Stimulated activated naive CD4-positive, alpha-beta T cell (primary cell): ENCODE measurements around the gene ATG4C.
"Not testable (repeated sequence)": the region's sequence is repeated elsewhere in the genome, so short reads cannot be mapped to it uniquely, and the experiment has no call there.

Experiments
- DNase-seq, 6 experiments: peaks; one replicate each; lab custom pipeline; 2025; lab: John Stamatoyannopoulos, UW

Gene ATG4C

DNA sequence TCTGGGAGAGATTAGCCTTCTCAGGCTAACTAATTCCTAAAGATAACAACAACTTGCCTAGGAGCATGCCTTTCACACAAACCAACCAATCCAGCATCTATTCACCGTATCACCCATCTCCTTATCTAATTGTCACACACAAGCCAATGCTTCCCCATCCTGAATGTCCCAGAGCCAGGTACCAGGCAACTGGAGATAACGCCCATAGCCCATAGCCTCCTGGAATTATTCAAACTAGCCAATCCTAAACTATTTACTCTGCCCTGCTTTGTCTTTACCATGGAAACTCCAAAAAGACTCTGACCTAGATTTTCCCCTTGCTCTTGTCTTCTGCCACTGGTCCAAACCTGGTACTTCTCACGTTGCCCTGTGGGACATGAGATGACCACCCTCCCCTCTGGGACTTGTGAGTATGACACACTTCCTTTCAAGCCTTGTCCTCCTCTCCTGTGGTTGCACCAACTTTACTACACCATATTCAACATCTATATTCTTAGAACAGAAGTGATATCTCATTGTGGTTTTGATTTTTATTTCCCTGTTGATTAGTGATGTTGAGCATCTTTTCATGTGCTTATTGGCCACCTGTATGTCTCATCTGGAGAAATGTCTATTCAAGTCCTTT is 8.8 kb upstream of the ATG4C start:
- no peak for DNase-seq

DNA sequence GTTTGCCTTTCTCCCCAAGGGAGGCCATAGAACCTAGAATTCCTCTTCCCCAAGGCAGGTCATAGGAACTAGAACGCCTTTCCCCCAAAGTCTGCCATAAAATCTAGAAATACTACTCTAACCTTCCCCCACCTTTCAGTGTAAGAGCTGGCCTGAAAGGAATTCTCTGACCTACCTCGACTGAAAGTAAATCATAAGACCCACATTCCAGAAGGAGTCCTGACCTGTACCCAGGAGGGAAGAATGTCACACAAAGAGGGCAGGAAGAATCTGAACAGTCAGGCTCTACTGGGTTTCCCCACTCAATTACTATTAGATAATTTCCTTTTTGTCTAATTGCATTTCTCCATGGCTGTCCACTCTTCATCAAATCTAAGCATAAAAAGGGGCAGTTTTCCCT is 5.7 kb upstream of the ATG4C start:
- no peak for DNase-seq

GRCh38 chr1:62781841-62782543 is 1.9 kb upstream of the ATG4C start:
- DNase-seq: no peak

DNA sequence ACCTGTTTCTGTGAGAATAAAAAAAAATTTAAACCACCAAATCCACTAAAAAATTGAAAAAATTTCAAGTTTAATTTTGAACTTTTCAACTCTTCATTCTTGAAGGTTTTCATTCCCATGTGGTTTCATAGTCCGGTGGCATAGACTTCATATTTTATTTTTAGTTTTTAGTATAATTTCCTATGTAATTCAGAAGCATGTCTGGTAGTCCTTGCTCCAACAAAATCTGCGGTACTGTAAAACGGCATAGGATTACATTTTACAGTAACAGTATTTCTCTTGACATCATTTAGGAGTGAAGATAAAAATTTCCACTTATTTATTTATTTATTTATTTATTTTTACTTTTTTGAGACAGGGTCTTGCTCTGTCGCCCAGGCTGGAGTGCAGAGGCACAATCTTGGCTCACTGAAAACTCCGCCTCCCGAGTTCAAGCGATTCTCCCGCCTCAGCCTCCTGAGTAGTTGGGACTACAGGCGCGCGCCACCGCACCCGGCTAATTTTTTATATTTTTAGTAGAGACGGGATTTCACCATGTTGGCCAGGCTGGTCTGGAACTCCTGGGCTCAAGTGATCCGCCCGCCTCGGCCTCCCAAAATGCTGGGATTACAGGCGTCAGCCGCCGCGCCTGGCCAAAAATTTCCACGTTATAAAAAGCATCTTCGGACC is 1.3 kb upstream of the ATG4C start:
- not testable (repeated sequence) for DNase-seq

DNA sequence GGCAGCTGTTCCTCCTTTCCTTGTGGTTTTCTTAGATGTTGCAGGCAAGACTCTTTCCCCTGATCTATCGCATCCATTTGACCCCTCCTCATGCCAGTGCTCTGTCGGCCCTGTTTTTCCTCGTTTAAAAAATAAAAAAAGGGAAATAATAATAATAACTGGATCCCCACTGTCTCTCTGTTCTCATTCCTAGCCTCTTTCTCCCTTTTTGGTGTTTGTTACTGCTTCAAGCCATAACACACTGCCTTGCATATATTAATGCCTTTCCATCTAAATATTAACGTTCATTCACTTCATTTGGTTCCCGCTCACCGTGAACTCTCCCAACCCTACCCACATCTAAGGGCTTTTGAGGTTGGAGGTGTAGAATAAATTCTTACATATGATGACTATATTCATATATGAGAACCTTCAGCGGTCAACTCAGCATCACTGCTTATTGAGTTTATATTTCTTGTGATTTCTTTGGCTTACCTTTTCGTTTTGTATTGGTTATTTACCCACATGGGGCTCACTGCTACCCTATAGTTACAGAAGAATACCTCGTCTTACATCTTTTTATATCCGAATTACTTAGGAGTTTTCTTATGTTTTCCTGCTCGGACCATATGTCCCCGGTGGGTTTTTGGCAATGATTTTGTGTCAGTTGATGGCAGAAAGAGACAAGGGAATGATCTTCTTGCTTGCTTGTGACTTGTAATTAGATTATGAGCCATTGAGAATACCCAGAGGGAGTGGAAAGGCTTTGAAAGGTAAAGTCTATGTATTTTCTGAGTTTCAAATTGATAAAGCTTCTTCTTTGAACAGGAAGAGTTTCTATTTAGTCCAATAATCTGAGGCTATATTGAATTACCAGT is 805 bp downstream of the ATG4C start:
- peak in 1 of 6 experiments; percentile 51 for DNase-seq

GRCh38 chr1:62790716-62791115 is 6.8 kb downstream of the ATG4C start:
- DNase-seq: no peak

DNA sequence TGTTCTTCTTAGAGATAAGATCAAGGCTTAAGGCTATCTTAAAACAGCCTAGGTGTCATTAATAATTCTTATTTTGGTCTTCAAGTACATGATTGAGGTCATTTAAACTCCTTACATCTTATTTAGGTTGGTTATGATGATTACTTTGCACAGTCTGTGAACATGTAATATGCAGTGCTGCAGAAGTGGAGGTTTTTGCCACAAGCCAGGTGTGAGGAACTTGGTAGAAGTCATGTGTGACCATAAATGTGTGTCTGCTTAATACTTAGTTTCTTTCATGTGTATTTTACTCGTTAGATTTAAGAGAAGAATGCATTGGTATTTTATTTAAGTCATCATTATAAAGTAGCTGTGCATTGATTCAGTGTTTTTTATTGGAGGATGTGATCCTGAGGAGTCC is 10.1 kb downstream of the ATG4C start:
- DNase-seq: no peak

GRCh38 chr1:62796221-62796620 is 12.3 kb downstream of the ATG4C start:
- no peak for DNase-seq

- no peak for DNase-seq
Observed at GRCh38 chr1:62799688-62800087, 15.8 kb downstream of the ATG4C start.

GRCh38 chr1:62800281-62800680 is 16.3 kb downstream of the ATG4C start:
- DNase-seq: no peak

GRCh38 chr1:62800825-62801306 is 16.9 kb downstream of the ATG4C start:
- no peak for DNase-seq

DNA sequence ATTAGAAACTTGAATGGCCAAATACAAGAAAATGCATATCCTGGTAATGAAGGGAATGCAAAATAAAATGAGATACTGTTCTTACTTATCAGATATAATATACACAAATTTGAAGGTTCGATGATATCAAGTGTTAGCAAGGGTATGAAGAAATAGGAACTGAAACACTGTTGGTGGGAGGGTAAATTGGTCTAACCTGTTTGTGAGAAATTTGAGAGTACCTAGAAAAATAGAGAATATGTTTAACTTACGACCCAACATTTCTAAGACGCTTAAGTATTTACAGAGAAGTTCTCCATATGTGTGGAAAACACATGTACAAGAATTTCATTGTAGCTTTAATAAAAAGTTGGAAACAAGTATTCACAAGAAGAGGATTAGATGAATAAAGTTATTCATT is 25.9 kb downstream of the ATG4C start:
- no peak for DNase-seq

GRCh38 chr1:62810420-62811274 is 26.7 kb downstream of the ATG4C start:
- DNase-seq: no peak

DNA sequence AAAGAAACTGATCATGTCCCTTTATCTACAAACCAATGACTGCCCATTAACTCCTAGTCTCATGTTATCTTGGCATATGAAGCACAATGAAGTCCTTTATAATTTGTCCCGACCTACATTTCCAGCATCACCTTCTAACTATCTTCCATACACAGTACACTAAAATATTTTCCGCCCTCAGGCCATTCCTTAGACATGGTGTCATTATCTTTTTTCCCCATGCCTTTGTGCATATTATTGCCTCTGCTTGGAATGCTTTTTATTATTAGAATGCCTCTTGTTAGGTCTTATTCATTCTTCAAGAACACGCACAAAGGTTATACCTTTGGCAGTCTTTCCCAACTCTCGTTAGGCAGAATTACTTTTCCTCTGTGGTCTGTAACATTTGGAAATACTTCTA is 39.6 kb downstream of the ATG4C start:
- DNase-seq: no peak

- no peak for DNase-seq
Observed at GRCh38 chr1:62826901-62827300, 43.0 kb downstream of the ATG4C start.

DNA sequence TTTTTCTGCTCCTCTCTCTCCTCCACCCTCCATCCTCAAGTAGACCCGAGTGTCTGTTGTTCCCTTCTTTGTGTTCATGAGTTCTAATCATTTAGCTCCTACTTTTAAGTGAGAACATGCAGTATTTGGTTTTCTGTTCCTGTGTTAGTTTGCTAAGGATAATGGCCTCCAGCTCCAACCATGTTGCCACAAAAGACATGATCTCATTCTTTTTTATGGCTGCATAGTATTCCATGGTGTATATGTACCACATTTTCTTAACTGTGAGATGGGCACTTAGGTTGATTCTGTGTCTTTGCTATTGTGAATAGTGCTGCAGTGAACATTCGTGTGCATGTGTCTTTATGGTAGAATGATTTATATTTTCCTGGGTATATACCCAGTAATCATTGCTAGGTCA is 43.9 kb downstream of the ATG4C start:
- not testable (repeated sequence) for DNase-seq

DNA sequence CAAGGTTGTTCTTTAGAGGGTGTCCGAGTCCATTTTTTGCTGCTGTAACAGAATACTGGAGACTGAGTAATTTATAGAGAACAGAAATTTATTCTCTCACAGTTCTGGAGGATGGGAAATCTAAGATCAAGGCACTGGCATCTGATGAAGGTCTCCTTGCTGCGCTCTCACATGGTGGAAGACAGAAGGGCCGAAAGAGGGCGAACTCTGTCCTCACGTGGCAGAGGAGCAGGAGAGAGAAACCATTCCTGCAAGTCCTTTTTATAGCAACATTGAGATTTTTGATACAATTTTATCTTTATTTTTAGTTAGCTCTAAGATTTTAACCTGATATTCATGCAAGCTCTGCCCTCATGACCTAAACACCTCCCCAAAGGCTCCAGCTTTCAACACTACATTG is 48.3 kb downstream of the ATG4C start:
- no peak for DNase-seq

- no peak for DNase-seq
Observed at GRCh38 chr1:62833529-62833928, 49.6 kb downstream of the ATG4C start.

DNA sequence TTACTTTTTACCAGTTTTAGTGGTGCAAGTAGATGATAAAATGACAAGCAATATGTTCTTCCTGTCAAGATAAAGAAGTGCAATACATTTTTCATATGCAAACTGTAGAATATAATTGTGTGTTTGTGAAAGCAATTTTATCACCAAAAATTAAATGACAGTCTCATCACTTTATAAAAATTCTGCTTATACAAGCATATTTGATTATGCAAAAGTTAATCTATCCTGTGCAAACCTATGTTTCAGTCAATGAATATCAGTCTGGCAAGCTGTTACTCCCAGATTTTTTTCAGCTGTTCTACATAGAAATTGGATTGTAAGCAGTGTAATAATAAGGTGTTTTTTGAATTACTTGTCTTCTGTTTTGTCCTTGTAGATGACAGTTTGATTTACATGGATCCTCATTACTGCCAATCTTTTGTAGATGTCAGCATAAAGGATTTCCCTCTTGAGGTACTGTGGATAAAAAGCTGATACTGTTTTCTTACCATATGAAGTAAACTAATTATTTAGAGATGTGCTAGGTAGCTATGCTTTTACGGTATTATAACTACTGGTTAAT is 50.5 kb downstream of the ATG4C start:
- DNase-seq: no peak

- DNase-seq: no peak
Observed at GRCh38 chr1:62836856-62837540, 53.1 kb downstream of the ATG4C start.
